GM19328 (cell line): ENCODE results near the gene RGL1.
"Not testable (repeated sequence)": the region's sequence is repeated elsewhere in the genome, so short reads cannot be mapped to it uniquely, and the experiment has no call there.

Experiments used
- ATAC-seq: cut with Tn5 transposase; IDR thresholded peaks from one replicate; pipeline ENCODE4 v1.9.1; 2021; ENCODE audit warnings: mild to moderate bottlenecking, moderate library complexity; ENCODE audit not compliant: unreplicated experiment

The RGL1 gene

DNA sequence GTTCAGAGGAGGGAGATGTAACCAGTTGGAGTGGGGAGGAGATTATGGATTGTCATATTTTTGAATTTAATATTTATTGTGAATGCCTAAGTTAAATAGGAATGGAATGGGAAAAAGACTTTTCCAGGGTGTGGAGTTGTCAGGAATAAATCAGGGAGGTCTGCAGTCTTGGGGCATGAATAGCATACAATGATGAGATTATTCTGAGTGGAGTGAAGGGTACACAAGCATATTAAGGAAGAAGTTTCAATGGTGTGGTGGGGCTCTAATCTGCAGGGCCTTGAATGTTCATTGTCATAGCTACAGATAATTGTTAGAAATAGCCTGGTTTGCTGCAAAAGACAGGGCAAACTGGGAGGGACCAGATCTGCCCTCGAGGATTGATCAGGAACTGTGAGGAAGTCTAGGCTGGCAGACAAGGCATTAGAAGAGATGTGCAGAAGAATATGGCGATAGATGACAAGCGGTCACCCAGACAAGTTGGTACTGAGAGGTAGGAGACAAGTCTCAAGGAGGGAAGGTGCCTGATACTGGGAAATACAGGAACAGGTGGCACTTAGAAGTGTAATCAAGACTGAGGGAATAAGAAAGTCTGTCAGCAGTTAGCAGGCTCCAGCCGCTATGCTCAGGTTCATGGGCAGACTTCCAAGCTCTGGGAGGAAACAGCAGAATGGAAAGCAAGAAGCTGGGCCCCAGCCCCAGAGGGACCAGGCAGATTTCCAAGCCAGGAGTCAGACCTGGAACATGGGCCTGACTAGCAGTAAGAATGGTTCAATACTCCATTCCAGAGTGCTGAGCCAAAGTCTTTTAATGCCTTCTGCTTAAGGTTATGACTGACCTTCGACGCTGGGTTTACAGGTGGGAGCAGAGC lies 20.9 kb upstream of the RGL1 start:
- no peak for ATAC-seq

DNA sequence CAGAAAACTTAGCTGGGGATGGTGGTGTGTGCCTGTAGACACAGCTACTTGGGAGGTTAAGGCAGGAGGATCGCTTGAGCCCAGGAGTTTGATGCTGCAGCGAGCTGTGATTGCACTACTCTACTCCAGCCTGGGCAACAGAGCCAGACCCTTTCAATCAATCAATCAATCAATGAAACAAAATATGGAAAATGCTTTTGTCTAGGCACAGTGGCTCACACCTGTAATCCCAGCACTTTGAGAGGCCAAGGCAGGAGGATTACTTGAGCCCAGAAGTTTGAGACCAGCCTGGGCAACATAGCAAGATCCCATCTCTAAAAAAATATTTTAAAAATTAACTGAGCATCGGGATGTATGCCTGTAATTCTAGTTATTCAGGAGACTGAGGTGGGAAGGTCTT lies 19.0 kb upstream of the RGL1 start:
- not testable (repeated sequence) for ATAC-seq

DNA sequence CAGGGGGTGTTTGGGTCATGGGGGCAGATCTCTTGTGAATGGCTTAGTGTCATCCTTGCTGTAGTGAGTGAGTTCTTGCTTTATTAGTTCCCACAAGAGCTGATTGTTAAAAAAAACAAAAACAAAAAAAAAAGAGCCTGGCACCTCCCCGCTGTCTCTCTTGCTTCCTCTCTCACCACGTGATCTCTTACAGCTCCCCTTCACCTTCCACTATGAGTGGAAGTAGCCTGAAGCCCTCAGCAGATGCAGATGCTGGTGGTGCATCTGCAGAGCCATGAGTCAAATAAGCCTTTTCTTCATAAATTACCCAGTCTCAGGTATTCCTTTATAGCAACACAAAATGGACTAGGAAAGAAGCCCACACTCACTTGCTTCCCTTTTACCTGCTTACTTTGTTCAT lies 17.2 kb upstream of the RGL1 start:
- no peak for ATAC-seq

DNA sequence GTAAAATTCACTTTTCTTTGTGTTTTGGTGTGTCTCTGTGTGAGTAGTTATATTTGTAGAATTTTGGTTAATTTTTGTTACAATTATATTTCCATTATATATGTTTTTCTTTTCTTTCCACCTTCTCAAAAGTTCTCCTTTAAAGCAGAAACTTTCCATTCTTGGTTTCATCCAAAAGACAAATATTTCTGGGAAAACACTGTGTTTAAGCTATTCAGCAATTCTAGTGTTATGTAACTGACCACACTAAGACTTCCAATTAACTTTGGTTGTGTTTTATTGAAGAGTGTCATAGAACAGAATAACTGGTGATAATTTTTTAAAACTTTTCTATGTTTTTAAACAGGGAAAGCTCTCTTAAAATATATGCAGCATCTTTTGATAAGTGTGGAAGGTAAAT lies 13.6 kb upstream of the RGL1 start:
- ATAC-seq, result no peak

DNA sequence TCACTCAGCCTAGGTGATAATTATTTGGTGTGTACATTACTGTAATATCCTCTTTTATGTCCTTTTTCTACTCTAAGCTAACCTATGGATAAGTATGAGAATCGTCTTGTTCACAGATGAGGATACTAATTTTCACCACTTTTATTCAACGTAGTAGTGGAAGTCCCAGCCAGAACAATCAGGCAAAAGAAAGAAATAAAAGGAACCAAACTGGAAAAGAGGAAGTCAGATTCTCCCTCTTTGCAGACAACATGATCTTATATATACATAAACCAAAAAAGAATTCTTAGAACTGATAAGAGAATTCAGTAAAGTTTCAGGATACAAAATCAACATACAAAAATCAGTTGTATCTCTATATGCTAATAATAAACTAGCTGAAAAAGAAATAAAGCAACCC lies 12.6 kb upstream of the RGL1 start:
- ATAC-seq, result no peak

DNA sequence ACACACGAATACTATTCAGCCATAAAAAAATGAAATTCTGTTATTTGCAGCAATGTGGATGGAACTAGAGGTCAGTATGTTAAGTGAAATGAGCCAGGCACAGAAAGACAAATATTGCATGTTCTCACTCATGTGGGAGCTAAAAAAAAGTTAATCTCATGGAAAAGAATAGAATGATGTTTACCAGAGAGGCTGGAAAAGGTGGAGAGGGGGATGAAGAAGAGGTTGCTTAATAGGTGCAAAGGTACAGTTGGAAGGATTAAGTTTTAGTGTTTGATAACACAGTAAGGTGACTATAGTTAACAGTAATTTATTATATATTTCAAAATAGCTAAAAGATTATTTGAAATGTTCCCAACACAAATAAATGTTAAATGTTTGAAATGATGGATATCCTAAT lies 10.8 kb upstream of the RGL1 start:
- ATAC-seq, result no peak

DNA sequence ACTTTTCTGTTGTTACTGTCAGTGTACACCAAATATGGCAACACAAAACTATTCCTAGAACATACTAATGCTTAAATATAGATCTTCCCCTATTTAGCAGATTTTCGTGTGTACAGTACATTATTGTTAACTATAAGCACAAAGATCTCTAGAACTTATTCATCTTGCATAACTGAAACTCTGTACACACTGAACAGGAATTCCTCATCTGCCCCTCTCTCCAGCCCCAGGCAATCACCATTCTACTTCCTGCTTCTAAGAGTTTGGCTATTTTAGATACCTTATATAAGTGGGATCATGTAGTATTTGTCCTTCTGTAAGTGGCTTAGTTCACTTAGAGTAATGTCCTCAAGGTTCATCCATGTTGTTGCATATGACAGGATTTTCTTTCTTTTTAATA lies 4.5 kb upstream of the RGL1 start:
- ATAC-seq, result no peak

DNA sequence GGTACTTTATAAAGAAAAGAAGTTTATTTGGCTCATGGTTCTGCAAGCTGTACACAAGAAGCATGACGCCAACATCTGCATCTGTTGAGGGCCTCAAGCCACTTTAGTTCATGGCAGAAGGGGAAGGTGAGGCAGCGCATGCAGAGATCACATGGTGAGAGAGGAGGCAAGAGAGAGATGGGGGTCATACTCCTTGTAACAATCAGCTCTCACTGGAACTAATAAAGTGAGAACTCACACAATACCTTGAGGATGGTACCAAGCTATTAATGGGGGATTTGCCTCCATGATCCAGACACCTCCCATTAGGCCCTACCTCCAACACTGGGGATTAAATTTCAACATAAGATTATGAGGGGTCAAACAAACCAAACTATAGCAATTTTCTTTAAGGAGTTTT lies 3.3 kb upstream of the RGL1 start:
- ATAC-seq, result no peak

DNA sequence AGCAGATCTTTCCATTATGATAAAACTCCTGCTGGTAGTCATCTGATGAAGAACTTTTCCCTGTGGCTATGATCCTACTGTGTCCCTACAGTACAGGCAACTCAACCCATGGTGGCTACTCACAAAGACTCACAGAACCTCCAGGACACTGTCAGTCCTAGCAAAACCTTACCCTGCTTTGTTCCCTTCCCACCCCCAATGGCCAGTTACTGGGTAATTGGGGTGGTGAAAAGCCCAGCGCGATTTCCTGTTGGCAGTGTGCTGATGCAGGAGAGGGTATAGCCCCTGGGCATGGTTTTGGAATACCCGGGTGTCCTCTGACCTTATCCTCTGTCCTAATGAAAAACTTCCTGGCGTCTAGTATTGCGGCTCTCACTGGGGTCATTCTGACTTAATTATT lies 533 bp upstream of the RGL1 start:
- no peak for ATAC-seq

DNA sequence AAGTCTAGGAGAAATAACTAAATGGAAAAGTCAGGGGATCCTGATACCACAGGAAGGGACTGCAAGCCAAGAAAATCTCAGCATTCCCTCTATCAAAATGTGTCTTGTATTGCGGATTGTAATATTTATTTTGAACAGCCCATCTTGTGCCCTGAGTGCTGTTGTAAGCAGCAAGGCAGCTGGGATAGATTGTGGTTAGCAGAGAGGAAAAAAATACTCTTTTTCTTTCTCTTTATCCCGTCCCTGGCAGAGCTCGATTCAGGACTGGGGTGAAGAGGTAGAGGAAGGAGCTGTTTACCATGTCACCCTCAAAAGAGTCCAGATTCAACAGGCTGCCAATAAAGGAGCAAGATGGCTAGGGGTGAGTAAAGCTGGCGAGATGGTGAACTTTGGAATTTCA lies 1.2 kb downstream of the RGL1 start:
- no peak for ATAC-seq

DNA sequence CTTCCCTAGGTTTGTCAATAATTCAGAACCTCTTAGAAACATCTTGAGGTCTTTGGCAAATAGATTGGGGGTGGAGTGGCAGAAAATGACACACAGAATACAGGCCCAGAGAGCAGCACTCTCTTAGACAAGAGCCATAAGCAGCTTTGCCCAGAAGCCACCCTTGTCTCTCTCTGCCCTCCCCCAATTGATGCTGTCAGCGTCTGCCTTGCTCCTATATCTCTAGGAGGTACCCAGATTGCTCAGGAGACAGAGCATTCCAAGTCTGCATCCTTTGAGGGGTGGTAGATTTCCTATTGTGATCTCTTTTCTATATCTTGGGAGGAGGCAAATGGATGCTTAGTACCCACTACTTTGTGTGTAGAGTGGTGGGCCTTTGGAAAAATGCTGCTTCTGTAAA lies 1.8 kb downstream of the RGL1 start:
- ATAC-seq, result no peak

DNA sequence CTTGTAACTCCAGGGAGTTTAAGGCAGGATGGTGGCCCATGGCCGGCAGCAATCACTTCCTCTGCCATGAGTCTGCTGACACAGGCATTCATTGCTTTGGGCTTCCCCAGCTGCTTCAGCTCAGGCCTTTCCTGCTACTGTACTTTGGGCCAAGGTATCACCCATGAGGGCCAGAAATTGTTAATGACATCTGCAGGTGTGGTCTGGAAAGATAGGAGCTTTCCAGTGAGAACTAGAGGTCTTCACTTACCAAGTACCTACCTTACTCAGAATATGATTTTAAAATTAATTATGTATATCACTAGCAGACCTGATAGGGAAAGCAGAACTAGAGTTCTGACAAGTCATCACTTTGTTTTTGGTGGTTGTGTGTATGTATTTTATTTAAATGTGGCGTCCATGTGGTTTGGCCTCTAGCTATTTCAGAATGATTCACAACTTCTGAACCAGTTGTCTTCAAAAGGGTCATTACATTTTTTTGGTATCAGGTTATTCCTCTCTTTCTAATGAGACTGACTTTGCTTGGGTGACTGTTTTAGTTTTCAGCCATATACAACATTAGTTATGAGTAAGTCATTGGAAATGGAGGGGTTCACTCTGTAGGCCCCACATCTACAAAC lies 2.7 kb downstream of the RGL1 start:
- ATAC-seq, result peak; percentile 44

DNA sequence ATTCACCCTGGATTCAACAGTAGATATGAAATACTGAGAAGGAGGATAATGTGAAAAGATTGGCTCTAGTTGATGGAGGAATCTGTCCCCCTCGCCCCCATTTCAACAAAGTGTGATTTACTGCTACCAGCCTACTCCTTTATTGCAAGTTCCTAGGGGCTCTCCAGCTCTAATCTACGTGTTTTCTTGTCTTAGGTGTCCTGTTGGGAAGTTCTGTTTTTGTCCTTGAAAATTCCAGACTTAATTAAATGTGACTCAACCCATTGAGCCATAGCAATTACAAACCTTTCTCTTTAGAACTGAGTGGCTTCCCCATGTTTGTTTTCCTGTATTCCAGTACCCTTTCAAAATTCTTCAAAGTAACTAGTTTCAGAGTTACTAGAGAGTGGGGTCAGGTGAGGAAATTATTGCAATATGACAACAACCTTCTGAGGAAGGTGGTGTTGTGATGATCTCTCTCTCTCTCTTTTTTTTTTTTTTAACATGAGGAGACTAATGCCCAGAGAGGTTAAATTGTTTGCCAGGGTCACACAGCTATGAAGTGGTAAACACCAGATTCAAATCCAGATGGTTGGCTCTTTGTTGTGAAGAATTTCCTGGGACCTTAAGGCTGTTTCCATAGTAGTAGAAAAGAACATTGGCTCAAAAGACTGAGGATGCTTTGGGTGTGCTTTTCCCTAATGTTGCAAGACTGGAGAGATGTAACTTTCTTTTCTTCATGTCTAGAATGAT lies 3.5 kb downstream of the RGL1 start:
- ATAC-seq, result no peak

DNA sequence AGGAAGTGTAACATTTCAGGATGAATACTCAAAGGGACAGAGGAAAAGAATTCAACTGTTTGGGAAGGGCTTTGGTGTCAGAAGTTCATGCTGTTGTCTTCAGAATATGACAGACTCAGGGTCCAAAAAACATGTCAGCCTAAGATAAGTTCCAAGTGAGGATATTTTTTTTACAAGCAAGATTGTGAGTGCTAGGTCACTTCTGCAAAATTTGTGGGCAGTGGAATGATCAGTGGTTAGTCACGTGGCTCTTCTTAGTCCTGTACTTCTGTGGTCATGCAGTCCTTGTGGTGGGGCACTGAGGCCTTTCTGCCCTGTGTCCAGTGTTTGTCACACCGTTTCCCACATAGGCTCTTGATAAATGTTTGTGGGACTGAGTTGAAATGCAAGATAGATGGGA lies 5.2 kb downstream of the RGL1 start:
- no peak for ATAC-seq

DNA sequence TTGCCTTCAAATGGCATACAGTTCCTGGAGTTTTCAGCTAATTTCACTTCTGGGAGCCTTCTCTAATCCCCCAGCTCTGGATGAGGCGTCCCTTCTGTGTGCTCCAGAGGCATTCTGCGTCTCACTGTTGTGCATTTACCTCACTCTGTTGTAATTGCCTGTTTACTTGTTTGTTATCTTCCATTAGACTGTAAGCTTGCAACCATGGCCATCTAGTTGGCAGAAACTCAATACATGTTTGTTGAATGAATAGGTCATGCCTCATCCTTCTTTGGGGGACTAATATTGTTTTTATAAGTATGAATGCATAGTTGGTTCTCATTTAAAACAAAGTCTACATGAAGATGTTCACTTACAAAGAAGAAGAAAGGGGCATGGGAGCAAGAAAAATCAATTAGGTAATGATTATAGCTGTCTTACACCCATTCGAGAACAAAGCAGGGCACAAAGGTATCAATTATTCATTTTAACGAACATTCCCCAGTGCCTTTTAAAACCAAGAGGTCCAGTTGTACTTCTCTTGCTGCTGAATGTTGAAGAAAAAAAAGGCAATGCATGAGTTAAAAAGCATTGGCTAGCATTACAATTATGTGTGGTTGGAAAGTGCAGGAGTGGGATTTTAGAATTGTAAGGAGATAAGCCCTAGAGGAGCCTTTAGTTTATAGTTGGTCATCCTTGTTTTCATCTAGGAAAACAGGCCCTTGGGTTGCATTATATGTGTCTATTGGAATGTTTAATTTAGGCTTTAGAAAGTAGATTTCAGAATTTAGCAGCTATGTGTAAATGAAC lies 6.0 kb downstream of the RGL1 start:
- no peak for ATAC-seq

DNA sequence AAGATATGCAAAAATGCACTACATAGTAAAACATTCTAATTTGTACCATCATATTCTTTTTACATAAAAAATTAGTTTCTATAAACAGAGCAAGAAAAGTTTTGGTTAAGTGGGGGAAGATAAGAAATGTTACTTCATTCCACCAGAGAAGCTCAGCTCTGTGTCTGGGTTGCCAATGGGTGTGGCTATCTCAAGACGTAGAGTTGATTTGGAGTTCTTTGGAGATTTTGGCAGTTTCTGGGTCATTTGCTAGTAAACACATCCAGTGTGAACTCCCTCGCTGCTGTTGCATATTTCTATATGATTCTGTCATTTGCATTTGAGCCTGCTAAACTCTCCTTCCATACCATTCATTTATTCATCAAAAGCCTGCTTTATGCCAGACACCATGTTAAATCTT lies 7.2 kb downstream of the RGL1 start:
- ATAC-seq, result no peak

DNA sequence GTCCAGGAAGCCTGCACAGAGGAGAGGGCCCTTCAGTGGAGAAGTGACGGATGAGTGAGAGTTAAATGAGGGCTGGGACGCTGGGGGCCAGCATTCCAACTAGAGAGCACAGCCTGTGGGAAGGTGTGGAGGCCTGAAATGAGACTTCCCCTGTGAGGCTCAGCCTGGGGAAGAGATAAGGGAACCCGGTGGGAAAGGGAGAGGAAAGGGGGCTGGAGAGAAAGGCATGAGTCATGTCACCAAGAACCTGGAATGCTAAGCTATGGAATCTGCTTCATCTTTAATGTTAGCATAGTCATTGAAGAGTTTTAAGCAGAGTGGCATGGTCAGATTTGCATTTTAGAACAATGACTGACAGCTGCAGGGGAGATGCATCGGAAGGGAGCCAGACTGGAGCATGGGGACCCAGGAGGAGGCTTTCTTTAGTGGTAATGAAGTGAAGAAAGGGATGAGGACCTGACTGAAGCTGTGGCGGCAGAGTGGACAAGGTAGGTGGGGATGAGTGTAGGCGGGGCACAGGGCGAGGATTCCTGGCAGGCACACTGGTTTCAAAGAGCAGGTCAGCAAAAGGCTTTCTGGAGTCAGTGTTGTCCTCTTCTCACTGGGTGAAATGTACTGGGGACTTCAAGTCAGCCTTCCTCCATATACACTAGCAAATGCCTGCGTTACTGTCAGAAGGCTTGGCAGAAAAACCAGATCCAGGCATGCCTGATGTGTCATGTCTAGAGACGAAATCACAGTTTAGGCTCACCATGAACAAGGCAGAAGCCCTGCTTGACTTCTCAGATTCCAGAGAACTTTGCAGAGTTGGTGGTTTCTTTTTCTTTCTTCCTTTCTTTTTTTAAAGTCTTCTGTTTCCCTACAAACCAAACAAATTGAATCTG lies 8.0 kb downstream of the RGL1 start:
- ATAC-seq, result no peak

DNA sequence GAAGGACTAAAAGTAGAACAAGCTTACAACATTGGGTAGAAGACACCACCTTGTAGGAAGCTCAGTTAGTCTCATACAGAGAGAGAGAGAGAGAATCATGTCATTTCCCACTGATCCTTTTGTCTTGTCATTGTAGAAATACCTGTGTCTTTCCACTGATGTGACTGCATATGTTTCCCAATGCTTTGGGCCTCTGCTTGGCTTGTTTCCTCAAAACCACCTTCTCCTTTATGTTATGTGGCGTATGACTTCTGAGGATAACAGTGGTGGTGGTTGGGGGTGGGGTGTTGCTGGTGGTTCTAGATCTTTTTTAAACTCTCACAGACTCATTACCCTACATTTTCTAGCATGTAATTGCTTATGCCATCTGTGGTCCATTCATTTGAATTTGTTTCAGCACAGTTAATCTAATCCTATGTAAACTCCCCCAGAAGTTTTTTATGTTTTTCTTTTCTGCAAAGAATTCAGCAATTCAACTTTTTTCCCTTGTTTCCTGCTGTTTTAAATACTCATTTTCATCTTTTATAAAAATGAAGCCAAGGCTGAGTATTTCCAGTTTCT lies 9.3 kb downstream of the RGL1 start:
- no peak for ATAC-seq

DNA sequence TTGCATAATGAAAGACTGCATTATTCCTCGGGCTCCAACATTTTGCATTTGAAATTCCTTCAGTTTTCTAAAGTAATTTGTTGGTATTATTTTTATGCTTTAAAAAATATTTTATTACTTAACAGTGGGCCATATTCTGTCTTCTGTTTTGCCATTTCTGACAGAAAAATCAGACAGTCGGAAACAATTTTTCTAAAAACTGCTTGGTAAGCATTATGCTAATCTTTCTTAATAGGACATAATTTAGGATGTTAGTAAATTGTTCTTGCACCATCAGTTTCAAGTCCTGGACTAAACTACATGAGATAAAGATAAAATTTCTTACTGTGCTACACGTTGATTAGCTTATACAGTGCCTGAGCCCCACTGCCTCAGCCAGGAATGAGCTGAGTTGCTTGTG lies 11.2 kb downstream of the RGL1 start:
- no peak for ATAC-seq
